ENCODE data around the gene CASZ1.

Gene CASZ1

GRCh38 chr1:10644307-10645128 lies 151.9 kb downstream of the CASZ1 start:
- H3K4me3 ChIP-seq (ENCODE audit: low read depth, low read length), result no peak overlapping the region

- H3K4me3 ChIP-seq (ENCODE audit: low read depth, low read length), result no peak overlapping the region
These were observed 152.7 kb downstream of the CASZ1 start for GRCh38 chr1:10643607-10644306.

- no peak overlapping the region for H3K4me3 ChIP-seq (ENCODE audit: low read depth, low read length)
These were observed 153.9 kb downstream of the CASZ1 start for GRCh38 chr1:10642403-10643080.

DNA sequence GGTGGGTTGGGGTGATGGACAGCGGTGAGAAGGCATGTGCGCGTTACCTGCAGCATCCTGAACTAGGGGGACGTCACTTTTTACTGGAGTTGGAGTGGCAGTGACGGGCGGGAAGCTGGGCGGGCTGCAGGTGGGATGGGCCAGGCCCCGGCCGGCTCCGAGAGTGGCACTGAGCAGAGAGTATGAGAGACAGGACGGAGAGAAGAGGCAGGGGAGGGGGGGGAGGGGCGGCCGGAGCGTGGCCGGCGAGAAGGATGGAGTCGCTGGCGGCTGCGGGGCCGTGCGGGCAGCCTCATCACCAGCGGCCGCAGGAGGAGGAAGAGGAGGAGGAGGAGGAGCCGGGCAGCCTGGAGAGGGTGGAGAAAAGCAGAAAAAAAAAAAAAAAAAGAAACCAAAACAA lies 154.5 kb downstream of the CASZ1 start:
- H3K4me3 ChIP-seq (ENCODE audit: low read depth, low read length), result no peak overlapping the region

DNA sequence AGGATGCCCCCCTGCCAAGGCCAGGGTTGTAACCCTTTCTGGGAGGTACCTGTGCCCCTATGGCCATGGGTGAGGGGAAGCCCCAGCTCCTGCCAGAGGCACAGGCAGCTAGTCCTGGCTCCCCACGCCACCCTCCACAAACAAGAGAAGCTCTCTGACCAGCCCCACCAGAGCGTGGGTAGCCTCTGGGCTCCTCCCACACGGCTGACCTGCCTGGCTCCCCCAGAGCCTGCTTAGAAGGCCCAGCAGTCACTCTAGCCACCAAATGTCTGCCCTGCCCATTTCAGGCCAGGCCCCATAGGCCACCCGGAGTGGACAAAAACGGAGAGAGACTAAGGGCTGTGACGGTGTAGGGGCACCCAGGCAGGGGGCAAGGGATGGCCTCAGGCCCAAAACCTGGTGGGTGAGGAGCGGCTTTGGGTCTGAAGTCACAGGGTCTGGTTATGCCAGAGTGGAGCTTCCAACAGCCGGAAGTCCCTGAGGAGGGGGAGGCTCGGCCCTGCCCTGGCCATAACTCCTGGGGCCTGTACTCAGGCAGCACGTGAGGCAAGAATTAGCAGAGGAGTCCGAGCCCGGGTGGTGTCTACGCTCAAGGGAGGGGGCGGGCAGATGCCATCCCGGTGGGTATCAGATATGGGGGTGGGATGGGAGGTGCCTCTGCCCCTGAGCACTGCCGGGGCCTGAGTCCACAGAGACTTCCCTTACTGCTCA lies 155.4 kb downstream of the CASZ1 start:
- H3K4me3 ChIP-seq (ENCODE audit: low read depth, low read length), result no peak overlapping the region

DNA sequence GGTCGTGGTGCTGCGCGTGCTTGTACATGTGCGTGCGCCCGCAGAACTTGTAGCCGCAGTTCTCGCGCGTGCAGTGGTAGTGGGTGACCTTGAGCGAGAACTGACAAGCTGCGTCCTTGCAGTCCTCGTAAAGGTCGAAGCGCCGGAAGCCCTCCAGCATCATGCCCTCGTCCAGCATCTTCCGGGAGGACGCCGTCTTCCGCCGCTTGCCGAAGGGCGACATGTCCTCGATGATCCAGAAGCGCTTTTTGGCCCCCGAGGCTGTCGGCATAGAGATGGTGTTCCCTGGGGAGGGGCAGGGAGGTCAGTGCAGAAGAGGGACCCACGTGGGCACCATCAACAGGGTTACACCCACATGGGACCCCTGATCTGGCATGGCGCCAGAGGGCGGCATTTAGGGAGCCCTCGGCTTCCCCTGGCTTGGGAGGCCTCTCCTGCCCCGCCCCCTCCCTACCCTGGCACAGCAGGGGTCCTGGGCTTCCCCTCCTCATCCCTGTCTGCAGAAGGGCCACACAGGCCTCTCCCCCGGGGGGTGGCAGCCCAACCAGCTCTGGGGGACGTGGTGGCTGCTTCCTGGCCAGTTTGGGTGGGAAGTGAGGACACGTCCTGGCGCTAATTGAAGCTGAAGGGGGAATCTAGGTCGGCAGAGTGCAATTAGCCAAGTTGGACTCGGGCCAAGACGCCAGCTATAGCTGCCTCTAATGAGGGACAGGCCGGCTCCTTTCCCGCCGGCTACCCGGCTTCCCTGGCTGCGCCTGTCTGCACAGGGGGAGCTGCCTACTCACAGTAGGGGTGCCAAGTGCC lies 156.5 kb downstream of the CASZ1 start:
- H3K4me3 ChIP-seq (ENCODE audit: low read depth, low read length), result no peak overlapping the region

- no peak overlapping the region for H3K4me3 ChIP-seq (ENCODE audit: low read depth, low read length)
These were observed 157.3 kb downstream of the CASZ1 start for GRCh38 chr1:10639011-10639774.

- no peak overlapping the region for H3K4me3 ChIP-seq (ENCODE audit: low read depth, low read length)
These were observed 157.9 kb downstream of the CASZ1 start for GRCh38 chr1:10638559-10639005.

- H3K4me3 ChIP-seq (ENCODE audit: low read depth, low read length), result no peak overlapping the region
These were observed 158.4 kb downstream of the CASZ1 start for GRCh38 chr1:10637834-10638558.

GRCh38 chr1:10637400-10637799 lies 159.0 kb downstream of the CASZ1 start:
- H3K4me3 ChIP-seq (ENCODE audit: low read depth, low read length), result no peak overlapping the region

DNA sequence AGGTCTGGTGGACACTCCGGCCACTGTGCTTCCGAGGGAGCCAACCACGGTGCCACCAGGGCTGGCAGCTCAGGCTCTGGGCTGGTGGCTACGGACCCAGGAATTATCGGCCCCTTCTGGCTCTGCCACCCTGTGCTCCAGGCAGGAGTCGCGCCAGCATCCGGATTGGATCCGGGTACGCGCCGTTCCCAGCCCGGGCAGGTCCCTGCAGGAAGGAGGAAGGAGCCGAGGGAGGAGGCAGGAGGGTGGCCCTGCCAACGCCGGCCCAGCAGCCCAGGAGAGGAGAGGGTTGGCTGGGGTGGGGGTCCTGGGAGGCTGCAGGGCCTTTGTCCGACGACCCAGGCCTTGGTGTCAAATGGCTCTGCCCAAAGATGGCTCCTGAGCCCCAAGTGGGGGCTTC lies 160.5 kb downstream of the CASZ1 start:
- H3K4me3 ChIP-seq (ENCODE audit: low read depth, low read length), result no peak overlapping the region

GRCh38 chr1:10635085-10635896 lies 161.2 kb downstream of the CASZ1 start:
- no peak overlapping the region for H3K4me3 ChIP-seq (ENCODE audit: low read depth, low read length)

DNA sequence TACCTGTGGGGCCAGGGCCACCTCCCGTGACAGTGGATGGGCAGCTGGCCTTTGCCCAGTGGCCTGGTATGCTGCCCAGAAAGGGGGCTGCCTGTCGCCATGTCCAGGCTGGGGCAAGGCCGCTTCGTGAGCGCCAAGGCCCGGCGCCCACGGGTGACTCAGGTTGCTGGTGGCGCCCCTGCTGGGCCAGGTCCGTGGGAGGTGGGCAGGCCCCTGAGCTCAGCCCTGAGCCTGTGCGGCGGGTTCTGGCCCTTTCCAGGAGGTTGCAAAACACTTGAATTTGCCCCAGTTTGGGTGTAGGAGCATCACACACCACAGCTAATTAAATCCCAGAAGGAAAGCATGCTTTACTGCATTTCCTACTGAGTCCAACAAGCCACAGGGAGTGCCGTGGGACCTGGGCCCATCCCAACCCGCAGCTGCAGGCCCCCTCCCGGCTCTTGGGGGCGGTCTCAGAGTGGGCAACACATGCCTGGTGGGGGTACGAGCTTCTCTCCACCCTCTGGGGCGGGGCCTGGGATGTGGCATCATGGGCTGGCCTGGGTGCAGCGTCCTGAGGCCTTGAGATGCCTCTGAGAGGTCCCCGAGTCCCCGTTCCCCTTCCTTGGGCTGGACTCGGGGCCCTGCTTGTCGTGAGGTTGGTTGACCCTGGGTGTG lies 161.9 kb downstream of the CASZ1 start:
- H3K4me3 ChIP-seq (ENCODE audit: low read depth, low read length), result no peak overlapping the region

- H3K4me3 ChIP-seq (ENCODE audit: low read depth, low read length), result no peak overlapping the region
These were observed 162.4 kb downstream of the CASZ1 start for GRCh38 chr1:10634075-10634427.

DNA sequence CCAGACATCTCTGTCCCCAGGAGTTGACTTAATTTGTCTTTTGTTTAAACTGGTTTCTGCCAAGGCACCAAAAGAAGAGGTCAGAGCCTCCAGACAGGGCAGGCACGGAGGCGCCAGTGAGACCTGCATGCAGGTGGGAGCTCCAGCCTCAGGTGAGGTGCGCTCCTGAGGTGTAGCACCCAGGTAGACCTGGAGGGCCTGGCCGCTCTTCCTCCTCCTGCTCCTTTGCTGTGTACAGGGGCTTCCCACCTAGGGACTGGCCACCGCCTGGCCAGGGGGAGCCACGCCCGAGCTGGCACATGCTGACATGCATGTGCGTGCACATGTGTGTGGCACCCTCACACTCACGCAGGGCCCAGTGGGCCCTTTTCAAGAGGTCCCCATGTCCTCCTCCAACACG lies 163.0 kb downstream of the CASZ1 start:
- H3K4me3 ChIP-seq (ENCODE audit: low read depth, low read length), result no peak overlapping the region

DNA sequence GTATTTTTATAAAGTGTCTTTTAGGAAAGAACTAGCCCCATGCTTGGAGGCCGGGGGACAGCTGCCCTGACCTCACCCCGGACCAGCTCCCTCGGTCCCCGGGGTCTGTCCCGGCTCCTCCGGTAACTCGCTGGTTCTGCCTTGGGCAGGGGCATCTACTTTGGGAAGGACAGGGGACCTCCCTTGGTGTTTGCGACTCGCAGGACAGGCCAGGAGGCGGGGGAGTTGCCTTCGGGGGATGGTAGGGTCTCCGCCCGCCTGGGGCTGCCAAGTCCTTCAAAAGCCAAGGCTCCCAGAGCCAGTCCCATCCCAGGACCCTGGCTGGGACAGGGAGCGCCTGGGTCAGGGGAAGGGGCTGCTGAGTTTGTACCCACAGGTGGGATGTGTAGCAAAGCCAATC lies 163.8 kb downstream of the CASZ1 start:
- H3K4me3 ChIP-seq (ENCODE audit: low read depth, low read length), result no peak overlapping the region

DNA sequence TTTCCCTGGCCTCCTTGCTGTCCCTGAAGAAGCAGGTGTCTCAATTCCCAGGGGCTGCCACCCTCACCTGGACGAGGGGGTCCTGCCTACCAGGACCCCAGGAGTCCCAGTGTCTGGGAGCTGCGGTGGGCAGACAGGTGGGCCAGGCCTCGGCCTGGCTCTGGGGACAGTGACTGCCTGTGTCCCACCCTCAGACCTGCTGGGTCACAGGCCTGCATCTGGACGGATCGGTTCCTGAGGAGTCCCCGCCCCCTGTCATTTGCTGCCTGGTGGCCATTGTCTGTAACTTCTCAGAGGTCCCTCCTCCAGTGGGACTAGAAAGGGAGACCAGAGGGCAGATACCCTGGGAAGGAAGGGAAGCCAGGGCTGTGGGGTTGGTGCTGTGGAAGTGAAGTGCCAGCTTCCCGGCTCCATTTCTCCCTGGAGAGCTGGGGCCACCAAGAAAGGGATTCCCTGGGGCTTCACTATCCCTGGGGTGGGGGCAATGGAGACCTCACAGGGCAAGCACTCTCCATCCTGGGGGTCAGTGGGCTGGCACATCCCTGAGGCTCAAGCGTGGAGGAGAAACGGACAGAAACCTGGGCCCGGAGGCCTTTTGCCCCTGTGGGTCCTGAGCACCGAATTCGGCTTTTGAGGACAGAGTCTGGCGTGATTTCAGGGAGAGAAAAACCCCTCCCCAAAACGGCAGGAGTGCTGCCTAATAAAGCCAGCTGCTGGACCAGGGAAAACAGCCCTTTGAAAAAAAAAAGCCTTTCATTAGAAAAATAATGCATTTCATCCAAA lies 164.4 kb downstream of the CASZ1 start:
- no peak overlapping the region for H3K4me3 ChIP-seq (ENCODE audit: low read depth, low read length)

All from iPS-11a (cell line).